ENCODE results near the gene LINGO3. TPM values are rescaled to one million over a fixed set of nuclear protein-coding genes. Genes with fewer than 3 reads are reported as not detected.

LINGO3 gene
- total RNA-seq, 1 donor from 2014 or later: not detected

DNA sequence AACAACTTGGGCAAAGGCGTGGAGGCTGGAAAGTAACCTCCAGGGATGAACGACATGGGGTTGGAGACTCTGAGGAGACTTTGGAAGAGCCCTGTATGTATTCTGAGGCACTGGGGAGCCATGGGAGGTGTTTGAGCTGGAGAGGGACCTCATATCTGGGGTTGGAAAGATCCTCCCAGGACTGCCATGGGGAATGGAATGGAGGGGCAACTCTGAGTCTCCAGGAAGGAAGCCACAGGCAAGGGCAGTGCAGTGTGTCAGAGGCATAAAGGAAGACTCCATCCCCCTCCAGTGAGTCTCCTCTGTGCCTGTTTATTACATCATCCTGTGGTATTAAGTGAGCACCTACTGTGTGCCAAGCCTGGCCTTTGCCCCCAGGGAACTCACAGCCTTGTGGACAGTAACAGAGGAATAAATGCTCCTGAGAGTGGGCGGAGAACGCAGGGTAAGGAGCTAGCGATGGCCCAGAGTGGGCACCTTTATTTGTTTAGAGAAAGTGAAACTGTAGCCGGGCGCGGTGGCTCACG, 33.7 kb downstream of the LINGO3 start:
- Mint-ChIP-seq H3K9me3 (ENCODE audit: low read depth) (no peaks in the 10 kb centered on the region), H3K4me1 (ENCODE audit: low read depth) (peaks cover 33% of the 10 kb centered on the region), H3K27me3 (ENCODE audit: low read depth) (no peaks in the 10 kb centered on the region), H3K27ac (ENCODE audit: unreplicated experiment) (peak overlapping the region; percentile 70), H3K4me3 (ENCODE audit: unreplicated experiment) (peak overlapping the region; percentile 65), H3K36me3 (ENCODE audit: low read depth) (peaks cover 14% of the 10 kb centered on the region)
- TF ChIP-seq, protein P1, sequence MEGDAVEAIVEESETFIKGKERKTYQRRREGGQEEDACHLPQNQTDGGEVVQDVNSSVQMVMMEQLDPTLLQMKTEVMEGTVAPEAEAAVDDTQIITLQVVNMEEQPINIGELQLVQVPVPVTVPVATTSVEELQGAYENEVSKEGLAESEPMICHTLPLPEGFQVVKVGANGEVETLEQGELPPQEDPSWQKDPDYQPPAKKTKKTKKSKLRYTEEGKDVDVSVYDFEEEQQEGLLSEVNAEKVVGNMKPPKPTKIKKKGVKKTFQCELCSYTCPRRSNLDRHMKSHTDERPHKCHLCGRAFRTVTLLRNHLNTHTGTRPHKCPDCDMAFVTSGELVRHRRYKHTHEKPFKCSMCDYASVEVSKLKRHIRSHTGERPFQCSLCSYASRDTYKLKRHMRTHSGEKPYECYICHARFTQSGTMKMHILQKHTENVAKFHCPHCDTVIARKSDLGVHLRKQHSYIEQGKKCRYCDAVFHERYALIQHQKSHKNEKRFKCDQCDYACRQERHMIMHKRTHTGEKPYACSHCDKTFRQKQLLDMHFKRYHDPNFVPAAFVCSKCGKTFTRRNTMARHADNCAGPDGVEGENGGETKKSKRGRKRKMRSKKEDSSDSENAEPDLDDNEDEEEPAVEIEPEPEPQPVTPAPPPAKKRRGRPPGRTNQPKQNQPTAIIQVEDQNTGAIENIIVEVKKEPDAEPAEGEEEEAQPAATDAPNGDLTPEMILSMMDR (IDR thresholded peaks at IDR 0.05): no peak
- no peak for DNase-seq (ENCODE audit: low spot score)

DNA sequence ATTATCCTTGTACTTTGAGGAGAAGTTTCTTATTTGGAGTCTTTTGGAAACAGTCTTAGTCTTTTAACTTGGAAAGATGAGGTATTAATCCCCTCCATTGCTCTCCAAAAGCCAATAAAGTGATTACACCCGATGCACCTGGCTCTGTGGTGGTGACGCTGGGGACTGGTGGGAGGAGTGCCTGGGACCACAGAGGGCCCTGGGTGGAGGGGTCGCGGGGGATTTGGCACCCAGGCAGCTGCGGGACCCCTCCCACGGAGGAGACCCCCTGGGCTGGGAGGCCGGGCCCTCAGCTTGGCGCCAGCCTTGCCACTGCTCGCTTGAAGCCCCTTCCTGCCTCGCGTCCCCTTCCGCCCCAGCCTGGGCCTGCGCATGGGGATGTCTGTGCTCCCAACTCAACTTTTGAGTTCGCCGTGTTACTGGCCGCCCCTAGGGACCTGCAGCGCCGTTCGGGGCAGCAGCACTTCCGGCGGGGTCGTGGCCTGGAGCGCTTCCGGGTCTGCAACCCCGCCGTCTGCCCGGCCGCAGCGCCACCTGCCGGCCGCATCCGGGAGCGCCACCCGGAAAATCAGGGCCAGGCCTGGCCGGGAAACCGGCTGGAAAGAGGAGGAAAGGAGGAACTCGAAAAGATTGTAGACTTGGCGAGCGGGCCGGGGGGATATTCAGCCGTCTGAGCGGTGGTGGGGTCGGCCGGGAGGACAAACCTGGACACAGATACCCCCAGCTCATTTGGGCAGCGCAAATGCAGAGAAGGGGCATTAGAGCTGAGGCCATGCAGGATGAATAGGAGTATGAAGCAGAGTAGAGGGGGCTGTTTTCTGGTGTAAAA, 34.4 kb downstream of the LINGO3 start:
- no peak for DNase-seq (ENCODE audit: low spot score)
- H3K9me3 Mint-ChIP-seq (ENCODE audit: low read depth): no peaks in the 10 kb centered on the region
- peaks cover 14% of the 10 kb centered on the region for H3K36me3 Mint-ChIP-seq (ENCODE audit: low read depth)
- H3K27ac Mint-ChIP-seq (ENCODE audit: unreplicated experiment): peak overlapping the region; percentile 87
- H3K4me1 Mint-ChIP-seq (ENCODE audit: low read depth): peaks cover 33% of the 10 kb centered on the region
- no peaks in the 10 kb centered on the region for H3K27me3 Mint-ChIP-seq (ENCODE audit: low read depth)
- TF ChIP-seq, protein P1 (IDR thresholded peaks at IDR 0.05): peak; percentile 99
- peak overlapping the region; percentile 65 for H3K4me3 Mint-ChIP-seq (ENCODE audit: unreplicated experiment)

DNA sequence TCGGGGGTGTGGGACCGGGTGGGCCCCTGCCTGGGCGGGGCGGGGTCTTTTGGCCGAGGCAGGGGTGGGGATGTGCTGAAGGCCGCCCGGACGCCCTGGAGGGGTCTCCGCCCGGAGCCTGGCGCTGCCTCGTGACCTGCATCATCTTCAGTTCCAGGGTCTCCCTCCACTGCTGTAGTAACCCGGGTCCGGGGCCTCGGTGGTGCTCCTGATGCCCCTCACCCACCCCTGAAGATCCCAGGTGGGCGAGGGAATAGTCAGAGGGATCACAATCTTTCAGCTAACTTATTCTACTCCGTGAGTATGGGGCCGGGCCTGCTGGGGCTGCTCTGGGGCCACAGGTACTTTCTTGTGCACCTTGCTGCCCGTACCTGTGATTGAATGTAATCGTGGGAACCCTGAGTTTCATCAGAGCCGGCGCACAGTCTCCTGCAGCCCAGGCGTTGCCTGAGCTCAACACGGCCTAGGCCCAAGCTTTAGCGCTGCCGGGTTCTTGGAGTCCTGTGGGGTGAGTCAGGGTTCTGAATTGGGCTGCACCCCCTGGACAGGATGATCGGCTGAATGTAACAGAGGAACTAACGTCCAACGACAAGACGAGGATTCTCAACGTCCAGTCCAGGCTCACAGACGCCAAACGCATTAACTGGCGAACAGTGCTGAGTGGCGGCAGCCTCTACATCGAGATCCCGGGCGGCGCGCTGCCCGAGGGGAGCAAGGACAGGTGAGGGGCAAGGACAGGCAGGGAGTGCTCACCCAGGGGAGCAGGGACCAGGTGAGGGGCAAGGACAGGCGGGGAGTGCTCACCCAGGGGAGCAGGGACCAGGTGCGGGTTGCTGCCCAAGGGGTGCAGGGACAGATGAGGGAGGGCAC, 36.5 kb downstream of the LINGO3 start:
- H3K9me3 Mint-ChIP-seq (ENCODE audit: low read depth): no peaks in the 10 kb centered on the region
- TF ChIP-seq, protein P1 (IDR thresholded peaks at IDR 0.05): no peak
- peak overlapping the region; percentile 96 for H3K27ac Mint-ChIP-seq (ENCODE audit: unreplicated experiment)
- H3K36me3 Mint-ChIP-seq (ENCODE audit: low read depth): peaks cover 11% of the 10 kb centered on the region
- H3K4me1 Mint-ChIP-seq (ENCODE audit: low read depth): peaks cover 43% of the 10 kb centered on the region
- no peak for DNase-seq (ENCODE audit: low spot score)
- peak overlapping the region; percentile 90 for H3K4me3 Mint-ChIP-seq (ENCODE audit: unreplicated experiment)
- no peaks in the 10 kb centered on the region for H3K27me3 Mint-ChIP-seq (ENCODE audit: low read depth)

DNA sequence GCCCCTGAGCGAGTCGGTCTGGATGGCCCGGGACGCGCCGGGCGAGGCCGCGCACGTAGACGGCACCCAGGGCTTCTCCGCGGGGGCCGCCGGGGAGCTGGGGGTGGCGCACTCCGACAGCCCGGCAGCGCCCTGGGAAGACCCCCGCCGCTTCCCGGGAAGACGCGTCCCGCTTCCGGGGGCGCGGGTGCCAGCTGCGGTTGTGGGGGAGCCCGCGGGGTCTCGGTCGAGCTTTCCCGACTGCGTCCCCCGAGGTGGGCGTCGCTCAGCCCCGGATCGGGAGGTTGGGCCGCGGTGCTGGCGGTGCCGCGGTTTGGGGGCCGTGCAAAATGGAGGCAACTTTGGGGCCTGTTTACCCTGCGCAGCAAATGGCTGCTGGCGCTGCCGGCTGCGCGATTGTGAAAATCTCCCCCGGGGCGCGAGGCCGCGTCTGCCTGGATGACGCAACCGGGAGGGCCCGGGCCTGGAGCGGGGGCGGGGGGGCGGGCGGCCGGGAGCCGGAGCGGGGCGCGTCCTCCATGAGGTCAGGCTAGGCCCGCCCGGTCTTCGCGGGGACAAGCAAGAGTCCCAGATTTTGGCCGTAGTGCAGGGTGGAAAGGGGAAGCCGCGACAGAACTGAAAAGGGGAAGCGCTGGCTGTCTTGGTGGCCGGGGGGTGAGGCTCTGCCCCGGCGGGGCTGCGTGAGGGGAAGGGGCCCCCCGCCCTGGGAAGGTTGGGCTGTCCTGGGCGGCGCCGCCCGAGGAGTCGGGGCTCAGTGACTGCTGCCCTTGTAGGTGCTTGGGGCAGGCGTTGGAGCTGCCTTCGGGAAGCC, 37.3 kb downstream of the LINGO3 start:
- TF ChIP-seq, protein P1 (IDR thresholded peaks at IDR 0.05): no peak
- Mint-ChIP-seq H3K36me3 (ENCODE audit: low read depth) (peaks cover 11% of the 10 kb centered on the region), H3K27me3 (ENCODE audit: low read depth) (no peaks in the 10 kb centered on the region), H3K27ac (ENCODE audit: unreplicated experiment) (peak overlapping the region; percentile 88), H3K9me3 (ENCODE audit: low read depth) (no peaks in the 10 kb centered on the region), H3K4me3 (ENCODE audit: unreplicated experiment) (peak overlapping the region; percentile 90), H3K4me1 (ENCODE audit: low read depth) (peaks cover 45% of the 10 kb centered on the region)
- no peak for DNase-seq (ENCODE audit: low spot score)

Measured in chondrocyte (in vitro differentiated cells).